K562 (cell line): ENCODE measurements around the gene ATP5PB. TPM values are rescaled to one million over a fixed set of nuclear protein-coding genes. Genes with fewer than 3 reads are reported as not detected.

Experiments used
- CBFB ChIP-seq: sonication (generic); formaldehyde crosslinking; IDR thresholded peaks from 2 replicates; pipeline ENCODE4 v1.4.0; 2020; ENCODE audit warnings: mild to moderate bottlenecking, missing genetic modification reagents
- CTCFL ChIP-seq: IDR thresholded peaks from 2 replicates; pipeline ENCODE4 v1.6.1; 2011; ENCODE audit warnings: borderline replicate concordance, low read depth, mild to moderate bottlenecking, moderate library complexity, low read length; ENCODE audit not compliant: insufficient read depth, poor library complexity, severe bottlenecking
- ERF ChIP-seq: fragments of 450-650 bp; formaldehyde crosslinking; IDR thresholded peaks from 2 replicates; pipeline ENCODE4 v1.4.0; 2020; ENCODE audit warnings: mild to moderate bottlenecking, mixed read lengths
- HMBOX1 ChIP-seq: sonication (generic); IDR thresholded peaks from 2 replicates; pipeline ENCODE4 v1.6.1; 2016
- HNRNPH1 ChIP-seq: fragments of 200-400 bp; formaldehyde crosslinking; optimal IDR thresholded peaks from 2 replicates; pipeline ENCODE3; 2017; ENCODE audit warnings: low read depth, mild to moderate bottlenecking, low read length, moderate library complexity
- KLF10 ChIP-seq: fragments of 250-450 bp; sonication (Bioruptor Pico); IDR thresholded peaks from 2 replicates; pipeline ENCODE4 v1.6.1; 2021; ENCODE audit warnings: matching md5 sums
- NFYB ChIP-seq: IDR thresholded peaks from 2 replicates; pipeline ENCODE4 v1.6.1; 2011; ENCODE audit warnings: mild to moderate bottlenecking, moderate library complexity; ENCODE audit not compliant: insufficient read length; ENCODE audit errors: extremely low read depth
- NR4A1 ChIP-seq, 2 experiments: fragments of 250-450 bp in 1 of 2; fragments of 450-650 bp in 1 of 2; sonication (Bioruptor Pico) in 1 of 2; IDR thresholded peaks; 2 replicates each; pipeline versions ENCODE4 v1.4.0 to v1.6.1; 2016 to 2020; ENCODE audit warnings: mild to moderate bottlenecking in 2 of 2, missing compliant biosample characterization in 1 of 2, missing genetic modification characterization in 1 of 2, moderate library complexity in 1 of 2
- SMARCE1 ChIP-seq: fragments of 450-650 bp; IDR thresholded peaks from 2 replicates; pipeline ENCODE4 v1.7.1; 2016; ENCODE audit warnings: mild to moderate bottlenecking
- STAT5B ChIP-seq: fragments of 250-450 bp; sonication (Bioruptor Pico); IDR thresholded peaks from 2 replicates; pipeline ENCODE4 v1.8.0; 2021; ENCODE audit warnings: mild to moderate bottlenecking, inconsistent platforms
- TFAM ChIP-seq: fragments of 250-450 bp; sonication (Bioruptor Pico); conservative IDR thresholded peaks from 2 replicates; pipeline ENCODE4 v1.5.0; 2021; ENCODE audit warnings: mild to moderate bottlenecking, moderate library complexity
- ZHX1 ChIP-seq: fragments of 150-350 bp; conservative IDR thresholded peaks from 2 replicates; pipeline ENCODE4 v1.6.1; 2014; ENCODE audit warnings: low read length
- ZNF143 ChIP-seq: sonication (generic); formaldehyde crosslinking; IDR thresholded peaks from 2 replicates; pipeline ENCODE4 v1.9.0; 2022; ENCODE audit warnings: mild to moderate bottlenecking, missing genetic modification reagents
- ZNF197 ChIP-seq: fragments of 200-800 bp; sonication (Bioruptor generic); IDR thresholded peaks from 2 replicates; pipeline ENCODE4 v1.6.1; 2016; ENCODE audit warnings: low read depth, missing genetic modification characterization, missing compliant biosample characterization
- ZNF431 ChIP-seq: sonication (generic); formaldehyde crosslinking; IDR thresholded peaks from 2 replicates; pipeline ENCODE4 v1.8.0; 2022; ENCODE audit warnings: mild to moderate bottlenecking, missing genetic modification reagents
- ZNF57 ChIP-seq: fragments of 450-650 bp; formaldehyde crosslinking; IDR thresholded peaks from 2 replicates; pipeline ENCODE4 v1.4.0; 2020; ENCODE audit warnings: mild to moderate bottlenecking, moderate library complexity
- ZNF79 ChIP-seq: fragments of 250-450 bp; sonication (Bioruptor Pico); IDR thresholded peaks from 2 replicates; pipeline ENCODE4 v1.4.0; 2020; ENCODE audit warnings: low read depth, mild to moderate bottlenecking, moderate library complexity
- polyA plus RNA-seq, 8 experiments: library from polyadenylated mRNA; depleted of rRNA in 4 of 8; stranded (reverse) in 5 of 8; unstranded in 3 of 8; fragments of >200 nt; fragmentation: Nextera tagmentation in 2 of 8; fragmentation: Illumina TruSeq in 1 of 8; extraction: Ambion mirVana in 2 of 8; extraction: Trizol in 1 of 8; gene quantifications; 2 replicates each; pipeline versions ENCODE4 v1.2.1 to v1.2.3, GENCODE V29; 2011 to 2014; ENCODE audit warnings: inconsistent platforms in 1 of 8, missing spikeins in 1 of 8
- total RNA-seq, 7 experiments: library from RNA; depleted of rRNA in 6 of 7; stranded (reverse); fragments of >200 nt in 6 of 7; fragmentation: Illumina TruSeq in 2 of 7; extraction: Trizol in 2 of 7; gene quantifications; 2 replicates each; pipeline versions ENCODE4 v1.2.1 to v1.2.3, GENCODE V29; 2011 to 2021; ENCODE audit warnings: low replicate concordance in 1 of 7
- TF ChIP-seq, protein P1 (sequence below), 2 experiments: fragments of 250-450 bp in 1 of 2; fragments of 450-650 bp in 1 of 2; sonication (Bioruptor Pico) in 1 of 2; IDR thresholded peaks; 2 replicates each; pipeline versions ENCODE4 v1.6.1 to v1.8.0; 2016 to 2021; ENCODE audit warnings: mild to moderate bottlenecking in 2 of 2, moderate library complexity in 2 of 2, missing compliant biosample characterization in 1 of 2, missing genetic modification characterization in 1 of 2

ATP5PB gene
- total and polyA plus RNA-seq, 9 of the 15 experiments (the other 6 are each of a cell fraction or from before 2014, with no cell fraction given): 651 to 2,735 (median 1,061) TPM

DNA sequence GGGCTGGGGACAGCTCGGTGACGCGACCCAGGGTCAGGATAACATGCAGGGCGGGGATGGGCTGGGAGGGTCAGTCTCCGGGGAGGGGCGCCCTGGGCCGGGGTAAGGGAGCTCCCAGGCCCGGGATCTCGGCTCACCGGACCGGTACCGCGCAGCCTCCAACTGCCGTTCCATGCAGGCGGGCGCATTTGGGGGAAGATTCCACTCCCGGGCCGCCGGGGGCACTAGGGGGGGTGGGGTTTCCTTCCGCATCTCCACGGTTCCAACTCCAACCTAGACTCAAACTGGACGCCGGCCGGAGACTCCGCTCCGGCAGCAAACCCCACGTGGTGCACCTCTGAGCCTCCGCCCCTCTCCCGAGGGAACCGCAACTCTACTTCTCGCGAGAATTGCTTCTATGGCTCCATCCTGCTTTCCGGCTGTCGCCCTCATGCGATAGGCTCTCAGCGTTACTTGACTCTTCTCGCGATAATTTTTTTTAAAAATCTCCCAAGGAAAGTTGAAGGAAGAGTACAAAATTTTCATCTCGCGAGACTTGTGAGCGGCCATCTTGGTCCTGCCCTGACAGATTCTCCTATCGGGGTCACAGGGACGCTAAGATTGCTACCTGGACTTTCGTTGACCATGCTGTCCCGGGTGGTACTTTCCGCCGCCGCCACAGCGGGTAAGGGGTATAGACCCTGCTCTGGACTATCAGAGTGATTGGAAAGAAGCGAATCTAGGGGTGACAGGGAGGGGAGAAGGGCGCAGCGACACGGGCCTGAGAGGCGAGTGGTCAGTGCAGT is at the start of gene ATP5PB, which contains the start of gene WDR77 (continued):
- no peak for TF ChIP-seq CTCFL
- no peak for TF ChIP-seq STAT5B (CRISPR knock-in tag)
- TF ChIP-seq ZHX1: peak; percentile 82
- TF ChIP-seq HMBOX1: peak; percentile 58; the same call in 1 of the 2 replicates
- no peak for TF ChIP-seq ZNF79 (CRISPR knock-in tag)
- no peak for TF ChIP-seq TFAM (CRISPR knock-in tag)
- no peak for TF ChIP-seq CBFB (CRISPR knock-in tag)
- TF ChIP-seq NFYB: peak; percentile 14
- 0 out of 2 replicates have a peak, but pooled peaks have one; percentile 39 for TF ChIP-seq ERF
- no peak; the same call in 1 of the 2 replicates for TF ChIP-seq ZNF143 (CRISPR knock-in tag)
- TF ChIP-seq ZNF197 (CRISPR knock-in tag): no peak
- TF ChIP-seq ZNF431: no peak
- no peak for TF ChIP-seq ZNF57 (CRISPR knock-in tag)
- no peak for TF ChIP-seq SMARCE1
- TF ChIP-seq, protein P1, sequence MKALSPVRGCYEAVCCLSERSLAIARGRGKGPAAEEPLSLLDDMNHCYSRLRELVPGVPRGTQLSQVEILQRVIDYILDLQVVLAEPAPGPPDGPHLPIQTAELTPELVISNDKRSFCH (CRISPR knock-in tag; IDR thresholded peaks at IDR 0.05): no peak
- TF ChIP-seq, protein P1 (tag; IDR thresholded peaks at IDR 0.05): no peak; the same call in 1 of the 2 replicates
- no peak for TF ChIP-seq KLF10 (CRISPR knock-in tag)
- no peak for TF ChIP-seq NR4A1 (CRISPR knock-in tag; IDR thresholded peaks at IDR 0.05)
- 0 out of 2 replicates have a peak, but pooled peaks have one; percentile 32 for TF ChIP-seq NR4A1 (tag; IDR thresholded peaks at IDR 0.05)
- TF ChIP-seq HNRNPH1: no peak
